AG04450 (cell line): ENCODE data around the gene ERG28. TPM values are rescaled to one million over a fixed set of nuclear protein-coding genes. Genes with fewer than 3 reads are reported as not detected.

Source experiments
- CTCF ChIA-PET: fragments of 300-600, 350-600 bp; formaldehyde crosslinking; extraction: SDS; loops from one replicate; lab custom pipeline; 2022; ENCODE audit warnings: antibody characterized with exemption, inconsistent platforms; lab: Charles Lee
- POLR2A ChIA-PET: fragments of 350-600 bp; formaldehyde crosslinking; extraction: SDS; loops from one replicate; lab custom pipeline; 2021; ENCODE audit warnings: antibody characterized with exemption, inconsistent platforms; lab: Yijun Ruan, JAX
- DNase-seq: peaks from one replicate; pipeline ENCODE4 v3.0.0-alpha.2; 2011; ENCODE audit warnings: low read depth, low spot score
- H3K27ac ChIP-seq: one replicate; pipeline ENCODE4 v1.5.1; 2012; ENCODE audit warnings: low read depth, low read length, control low read depth
- H3K27me3 ChIP-seq: one replicate; pipeline ENCODE4 v1.6.0; 2012; ENCODE audit warnings: low read length; ENCODE audit not compliant: control insufficient read depth, insufficient read depth
- H3K4me3 ChIP-seq: 2 replicates; pipeline ENCODE4 v1.5.1; 2011; ENCODE audit warnings: mild to moderate bottlenecking, low read depth, low read length, control low read depth
- H3K9me3 ChIP-seq: 2 replicates; pipeline ENCODE4 v1.5.1; 2012; ENCODE audit warnings: low read length; ENCODE audit not compliant: control insufficient read depth, insufficient read depth
- CTCF ChIP-seq: IDR thresholded peaks from 2 replicates; pipeline ENCODE4 v1.5.1; 2011; ENCODE audit warnings: low read depth, low read length, control low read depth, inconsistent platforms
- polyA plus RNA-seq: library from polyadenylated mRNA; depleted of rRNA; stranded (reverse); fragments of >200 nt; gene quantifications from 2 replicates; pipeline ENCODE4 v1.2.3, GENCODE V29; 2011

The ERG28 gene
- polyA plus RNA-seq, 1 experiment: 24.7 TPM

GRCh38 chr14:75675265-75675960 is 14.7 kb upstream of the ERG28 start:
- H3K27me3 ChIP-seq: no peaks in the 10 kb centered on the region
- POLR2A ChIA-PET: no interaction called here
- peak; percentile 29; the same call in 1 of the 2 replicates for TF ChIP-seq CTCF
- no peak for DNase-seq
- CTCF ChIA-PET: interaction anchor here (0.9 to 1.2 kb wide), 2 partner anchors 34 to 99 kb away, joined by 3 read pairs; no protein-coding TSS in a partner anchor
- no peak overlapping the region for H3K4me3 ChIP-seq
- no peaks in the 10 kb centered on the region; the same call in 1 of the 2 replicates for H3K9me3 ChIP-seq
- H3K27ac ChIP-seq: no peak overlapping the region

DNA sequence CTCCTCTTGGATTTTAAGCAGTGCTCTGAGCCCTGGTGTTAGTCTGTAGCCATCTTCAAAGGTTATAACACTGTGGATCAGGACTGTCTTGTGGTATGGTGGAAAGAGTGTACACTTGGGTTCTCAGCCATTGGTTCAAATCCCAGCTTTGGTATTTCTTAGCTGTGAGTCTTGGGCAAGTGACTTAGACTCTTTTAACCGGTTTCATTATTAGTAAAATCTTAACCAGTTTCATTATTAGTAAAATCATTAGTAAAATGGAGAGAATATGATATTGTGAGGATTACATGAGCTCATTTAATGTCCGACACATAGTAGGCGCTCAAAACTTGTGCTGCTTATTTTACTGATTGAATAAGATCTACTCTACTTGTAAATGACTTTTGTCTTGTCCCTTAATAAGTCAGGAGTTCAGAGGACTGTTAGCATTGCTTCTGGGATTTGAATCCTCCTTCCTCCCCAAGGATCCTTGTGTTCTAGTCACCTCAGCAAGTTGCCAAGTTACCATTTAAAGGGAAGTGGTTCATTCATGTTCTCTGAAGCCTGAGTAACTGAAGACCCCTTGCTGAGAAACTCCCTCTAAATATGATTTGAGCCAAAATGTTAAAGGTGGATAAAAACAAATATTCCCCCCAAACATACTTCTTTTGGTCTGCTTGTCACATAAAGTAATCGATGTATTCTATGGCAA is 12.8 kb upstream of the ERG28 start:
- Histone ChIP-seq H3K9me3 (no peaks in the 10 kb centered on the region; the same call in 1 of the 2 replicates), H3K27ac (no peak overlapping the region), H3K4me3 (no peak overlapping the region), H3K27me3 (no peaks in the 10 kb centered on the region)
- no peak for DNase-seq
- TF ChIP-seq CTCF: no peak
- POLR2A ChIA-PET: no interaction called here
- CTCF ChIA-PET: interaction anchor here (1.2 to 1.5 kb wide), 4 partner anchors 16 to 233 kb away, joined by 3 to 8 read pairs (median 4); partner anchors contain the start of gene FLVCR2

GRCh38 chr14:75672605-75673192 is 12.0 kb upstream of the ERG28 start:
- ChIA-PET CTCF (interaction anchor here (1.2 to 1.5 kb wide), 4 partner anchors 15 to 234 kb away, joined by 3 to 8 read pairs (median 4); partner anchors contain the start of gene FLVCR2), POLR2A (no interaction called here)
- H3K27me3 ChIP-seq: no peaks in the 10 kb centered on the region
- H3K27ac ChIP-seq: no peak overlapping the region
- TF ChIP-seq CTCF: no peak
- no peak for DNase-seq
- no peaks in the 10 kb centered on the region; the same call in 1 of the 2 replicates for H3K9me3 ChIP-seq
- no peak overlapping the region for H3K4me3 ChIP-seq

GRCh38 chr14:75667099-75667765 is 6.6 kb upstream of the ERG28 start:
- POLR2A ChIA-PET: no interaction called here
- Histone ChIP-seq H3K27me3 (no peaks in the 10 kb centered on the region), H3K4me3 (no peak overlapping the region), H3K27ac (no peak overlapping the region), H3K9me3 (no peaks in the 10 kb centered on the region)
- CTCF ChIA-PET: interaction anchor here (0.6 to 1.8 kb wide), 4 partner anchors 13 to 106 kb away, joined by 3 to 5 read pairs (median 4); no protein-coding TSS in a partner anchor
- no peak for DNase-seq
- TF ChIP-seq CTCF: no peak
